ENCODE data around the gene ABI3.

Gene ABI3

GRCh38 chr17:49214676-49215360, 4.3 kb downstream of the ABI3 start:
- in situ Hi-C loops (cut with HindIII; ENCODE audit: low pct_ligation_motif_present, low sequenced_read_pairs) = no loop called here

DNA sequence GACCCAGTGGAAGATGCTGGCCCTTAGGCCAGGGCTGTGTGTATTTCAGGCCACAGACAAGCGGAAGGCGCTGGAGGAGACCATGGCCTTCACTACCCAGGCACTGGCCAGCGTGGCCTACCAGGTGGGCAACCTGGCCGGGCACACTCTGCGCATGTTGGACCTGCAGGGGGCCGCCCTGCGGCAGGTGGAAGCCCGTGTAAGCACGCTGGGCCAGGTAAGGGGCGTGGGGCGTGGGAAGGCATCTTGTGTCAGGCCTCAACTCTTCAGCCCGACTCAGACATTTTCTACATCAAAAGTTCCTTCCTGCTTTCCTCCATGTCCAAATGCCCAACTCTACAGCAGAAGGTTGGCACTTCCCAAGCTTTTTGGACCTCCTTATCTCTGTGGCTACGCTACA, 6.0 kb downstream of the ABI3 start:
- no peak overlapping the region for H3K4me3 ChIP-seq (ENCODE audit: low read depth, low read length)
- in situ Hi-C loops (cut with HindIII; ENCODE audit: low pct_ligation_motif_present, low sequenced_read_pairs) = no loop called here
- DNase-seq = no peak

More at GRCh38 chr17:49214676-49215360, 4.3 kb downstream of the ABI3 start:
- no peak for TF ChIP-seq CTCF (IDR thresholded peaks at IDR 0.05; ENCODE audit: low read depth, low read length, missing control alignments)
- no peak overlapping the region for H3K4me3 ChIP-seq (ENCODE audit: low read depth, low read length)
- no peaks in the 10 kb centered on the region for H3K36me3 ChIP-seq (replicated peaks)
- no peaks in the 10 kb centered on the region for H3K27me3 ChIP-seq (replicated peaks)
- H3K27ac ChIP-seq = no peak overlapping the region
- no peak for DNase-seq

GRCh38 chr17:49216953-49217650, 6.6 kb downstream of the ABI3 start:
- no peak for DNase-seq
- H3K27ac ChIP-seq = no peak overlapping the region
- H3K36me3 ChIP-seq (replicated peaks) = no peaks in the 10 kb centered on the region
- no peak overlapping the region for H3K4me3 ChIP-seq (ENCODE audit: low read depth, low read length)
- no peak for TF ChIP-seq CTCF (IDR thresholded peaks at IDR 0.05; ENCODE audit: low read depth, low read length, missing control alignments)
- H3K27me3 ChIP-seq (replicated peaks) = no peaks in the 10 kb centered on the region
- in situ Hi-C loops (cut with HindIII; ENCODE audit: low pct_ligation_motif_present, low sequenced_read_pairs) = no loop called here

More for the DNA sequence above, 6.0 kb downstream of the ABI3 start:
- H3K27ac ChIP-seq = no peak overlapping the region
- no peak for TF ChIP-seq CTCF (IDR thresholded peaks at IDR 0.05; ENCODE audit: low read depth, low read length, missing control alignments)
- H3K27me3 ChIP-seq (replicated peaks) = no peaks in the 10 kb centered on the region
- H3K36me3 ChIP-seq (replicated peaks) = no peaks in the 10 kb centered on the region

DNA sequence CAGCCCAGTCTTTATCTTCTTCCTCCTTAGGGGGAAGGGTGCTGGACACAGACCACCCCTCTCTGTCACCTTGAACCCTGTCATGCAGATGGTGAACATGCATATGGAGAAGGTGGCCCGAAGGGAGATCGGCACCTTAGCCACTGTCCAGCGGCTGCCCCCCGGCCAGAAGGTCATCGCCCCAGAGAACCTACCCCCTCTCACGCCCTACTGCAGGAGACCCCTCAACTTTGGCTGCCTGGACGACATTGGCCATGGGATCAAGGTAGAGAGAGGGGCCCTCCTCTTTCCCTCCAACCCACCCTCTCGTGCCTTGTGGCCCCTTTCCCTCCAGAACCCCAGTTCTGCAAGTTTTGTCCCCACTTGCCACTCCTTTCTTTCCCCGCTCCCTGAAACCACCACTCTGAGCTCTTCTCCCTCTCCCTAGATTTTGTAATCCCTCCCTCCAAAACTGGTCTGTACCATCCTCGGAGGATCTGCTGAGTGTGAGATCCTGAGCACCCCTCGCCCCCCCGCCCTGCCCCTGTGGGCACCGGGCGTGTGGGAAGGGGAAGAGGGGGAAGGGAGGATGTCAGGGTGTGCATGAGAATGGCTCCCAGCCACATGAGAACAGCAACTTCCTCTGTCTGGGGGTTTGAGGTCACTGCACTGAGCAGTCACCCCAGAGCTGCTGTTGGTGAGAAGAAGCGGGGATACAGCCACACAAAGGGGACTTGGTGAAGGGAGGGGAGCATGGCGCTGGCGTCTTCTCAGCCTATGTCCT, 7.3 kb downstream of the ABI3 start:
- Histone ChIP-seq H3K27ac (no peak overlapping the region), H3K4me3 (ENCODE audit: low read depth, low read length) (no peak overlapping the region), H3K27me3 (replicated peaks) (no peaks in the 10 kb centered on the region), H3K36me3 (replicated peaks) (no peaks in the 10 kb centered on the region)
- in situ Hi-C loops (cut with HindIII; ENCODE audit: low pct_ligation_motif_present, low sequenced_read_pairs) = no loop called here
- no peak for DNase-seq
- TF ChIP-seq CTCF (IDR thresholded peaks at IDR 0.05; ENCODE audit: low read depth, low read length, missing control alignments) = no peak

DNA sequence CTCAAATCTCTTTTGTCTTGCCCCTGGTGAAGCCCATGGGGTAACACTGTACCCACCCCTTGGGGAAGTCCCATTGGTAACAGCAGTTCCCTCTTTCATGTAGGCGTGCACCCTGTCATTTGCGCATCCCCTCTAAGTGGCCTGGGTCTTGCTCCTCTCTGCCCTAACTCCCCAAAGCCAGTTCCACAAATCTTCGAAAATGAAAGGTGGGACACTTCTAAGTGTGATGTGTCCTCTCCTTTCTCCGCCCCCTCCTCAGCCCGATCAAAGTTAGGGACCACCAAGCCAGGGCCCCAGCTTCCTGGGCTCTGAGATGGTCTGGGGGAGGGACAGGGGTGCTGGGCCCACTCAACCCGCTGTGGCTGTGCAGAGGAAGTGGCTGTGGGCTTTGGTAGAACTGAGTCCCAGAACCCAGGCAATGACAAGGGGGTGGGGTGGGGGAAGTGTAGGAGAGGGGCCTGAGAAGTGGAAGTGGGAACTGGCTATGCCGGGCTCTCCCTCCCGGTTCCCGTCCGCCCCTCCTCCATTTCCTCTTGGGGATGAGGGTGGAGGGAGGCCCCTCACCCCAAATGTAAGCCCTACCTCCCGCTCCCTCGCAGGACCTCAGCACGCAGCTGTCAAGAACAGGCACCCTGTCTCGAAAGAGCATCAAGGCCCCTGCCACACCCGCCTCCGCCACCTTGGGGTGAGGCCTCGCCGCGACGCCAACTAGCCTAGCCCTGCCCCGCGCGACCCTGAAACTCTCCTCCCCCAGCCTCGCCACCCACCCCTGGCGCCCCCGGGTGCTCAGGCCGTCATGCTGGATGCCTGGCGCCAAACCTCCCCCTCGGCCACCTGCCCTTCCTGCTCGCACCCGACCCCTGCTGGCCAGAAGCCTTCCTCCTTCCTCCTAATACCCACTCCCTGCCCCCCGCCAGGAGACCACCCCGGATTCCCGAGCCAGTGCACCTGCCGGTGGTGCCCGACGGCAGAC, 8.7 kb downstream of the ABI3 start:
- Histone ChIP-seq H3K4me3 (ENCODE audit: low read depth, low read length) (no peak overlapping the region), H3K27me3 (replicated peaks) (peaks cover 7% of the 10 kb centered on the region), H3K36me3 (replicated peaks) (no peaks in the 10 kb centered on the region), H3K27ac (no peak overlapping the region)
- in situ Hi-C loops (cut with HindIII; ENCODE audit: low pct_ligation_motif_present, low sequenced_read_pairs) = no loop called here
- peak; percentile 51 for TF ChIP-seq CTCF (IDR thresholded peaks at IDR 0.05; ENCODE audit: low read depth, low read length, missing control alignments)
- DNase-seq = no peak
